Astrocyte (in vitro differentiated cells and primary cell): Measurements from ENCODE around the gene CLIC1. TPM values are rescaled to one million over a fixed set of nuclear protein-coding genes. Genes with fewer than 3 reads are reported as not detected.

ENCODE experiments used
- DNase-seq: peaks from one replicate; pipeline ENCODE4 v3.0.0-alpha.2; 2010; ENCODE audit warnings: low read depth
- FAIRE-seq: peaks from 2 replicates; lab custom pipeline; 2011; peaks lifted over from hg19 to GRCh38; lab: Jason Lieb, UNC
- H2AFZ ChIP-seq: 2 replicates; pipeline ENCODE4 v1.6.0; 2012; ENCODE audit warnings: low read depth, low read length, inconsistent platforms
- H3K27ac ChIP-seq: 2 replicates; pipeline ENCODE4 v1.5.1; 2011; ENCODE audit warnings: low read depth, low read length, inconsistent platforms
- H3K27me3 ChIP-seq: 2 replicates; pipeline ENCODE4 v1.6.0; 2011; ENCODE audit warnings: low read length, inconsistent platforms; ENCODE audit not compliant: insufficient read depth
- H3K36me3 ChIP-seq: 2 replicates; pipeline ENCODE4 v1.5.1; 2011; ENCODE audit warnings: low read length, inconsistent platforms; ENCODE audit not compliant: insufficient read depth
- H3K4me1 ChIP-seq: 2 replicates; pipeline ENCODE4 v1.5.1; 2011; ENCODE audit warnings: low read length, inconsistent platforms; ENCODE audit not compliant: insufficient read depth
- H3K4me2 ChIP-seq: 2 replicates; pipeline ENCODE4 v1.6.0; 2012; ENCODE audit warnings: low read length, inconsistent platforms
- H3K4me3 ChIP-seq: 2 replicates; pipeline ENCODE4 v1.5.1; 2011; ENCODE audit warnings: low read depth, mild to moderate bottlenecking, low read length, inconsistent platforms; ENCODE audit not compliant: insufficient read depth
- H3K79me2 ChIP-seq: 2 replicates; pipeline ENCODE4 v1.6.0; 2012; ENCODE audit warnings: mild to moderate bottlenecking, low read length, inconsistent platforms; ENCODE audit not compliant: insufficient read depth
- H3K9ac ChIP-seq: 2 replicates; pipeline ENCODE4 v1.6.0; 2012; ENCODE audit warnings: mild to moderate bottlenecking, low read length, inconsistent platforms
- H3K9me3 ChIP-seq: 2 replicates; pipeline ENCODE4 v1.5.1; 2012; ENCODE audit warnings: low read depth, mild to moderate bottlenecking, low read length, inconsistent platforms; ENCODE audit not compliant: insufficient read depth
- H4K20me1 ChIP-seq: 2 replicates; pipeline ENCODE4 v1.6.0; 2012; ENCODE audit warnings: low read length, inconsistent platforms; ENCODE audit not compliant: insufficient read depth
- H3K27ac Mint-ChIP-seq: one replicate; pipeline ENCODE4 v1.8.0; 2021; ENCODE audit warnings: mild to moderate bottlenecking, mixed read lengths; ENCODE audit not compliant: unreplicated experiment
- H3K27me3 Mint-ChIP-seq: one replicate; pipeline ENCODE4 v1.8.0; 2021; ENCODE audit warnings: low read depth, mixed read lengths; ENCODE audit not compliant: unreplicated experiment
- H3K36me3 Mint-ChIP-seq: one replicate; pipeline ENCODE4 v1.8.0; 2021; ENCODE audit warnings: low read depth, mixed read lengths; ENCODE audit not compliant: unreplicated experiment
- H3K4me1 Mint-ChIP-seq: one replicate; pipeline ENCODE4 v1.8.0; 2021; ENCODE audit warnings: low read depth, mixed read lengths; ENCODE audit not compliant: unreplicated experiment
- H3K4me3 Mint-ChIP-seq: one replicate; pipeline ENCODE4 v1.8.0; 2021; ENCODE audit warnings: mild to moderate bottlenecking, moderate library complexity, mixed read lengths; ENCODE audit not compliant: unreplicated experiment
- H3K9me3 Mint-ChIP-seq: one replicate; pipeline ENCODE4 v1.8.0; 2021; ENCODE audit warnings: mild to moderate bottlenecking, mixed read lengths; ENCODE audit not compliant: unreplicated experiment
- EZH2 ChIP-seq: IDR thresholded peaks from 2 replicates; pipeline ENCODE4 v1.6.1; 2012; ENCODE audit warnings: mild to moderate bottlenecking, low read length, inconsistent platforms; ENCODE audit not compliant: insufficient read depth
- total RNA-seq: library from RNA; stranded (reverse); gene quantifications from 2 replicates; pipeline ENCODE4 v1.2.1, GENCODE V29; 2021
- TF ChIP-seq, protein P1 (sequence below): IDR thresholded peaks from 2 replicates; pipeline ENCODE4 v1.5.1; 2011; ENCODE audit warnings: low read depth, mild to moderate bottlenecking, inconsistent platforms, low read length, moderate library complexity; ENCODE audit not compliant: insufficient read depth

The CLIC1 gene
- total RNA-seq, 1 donor from 2014 or later, result 518 TPM

DNA sequence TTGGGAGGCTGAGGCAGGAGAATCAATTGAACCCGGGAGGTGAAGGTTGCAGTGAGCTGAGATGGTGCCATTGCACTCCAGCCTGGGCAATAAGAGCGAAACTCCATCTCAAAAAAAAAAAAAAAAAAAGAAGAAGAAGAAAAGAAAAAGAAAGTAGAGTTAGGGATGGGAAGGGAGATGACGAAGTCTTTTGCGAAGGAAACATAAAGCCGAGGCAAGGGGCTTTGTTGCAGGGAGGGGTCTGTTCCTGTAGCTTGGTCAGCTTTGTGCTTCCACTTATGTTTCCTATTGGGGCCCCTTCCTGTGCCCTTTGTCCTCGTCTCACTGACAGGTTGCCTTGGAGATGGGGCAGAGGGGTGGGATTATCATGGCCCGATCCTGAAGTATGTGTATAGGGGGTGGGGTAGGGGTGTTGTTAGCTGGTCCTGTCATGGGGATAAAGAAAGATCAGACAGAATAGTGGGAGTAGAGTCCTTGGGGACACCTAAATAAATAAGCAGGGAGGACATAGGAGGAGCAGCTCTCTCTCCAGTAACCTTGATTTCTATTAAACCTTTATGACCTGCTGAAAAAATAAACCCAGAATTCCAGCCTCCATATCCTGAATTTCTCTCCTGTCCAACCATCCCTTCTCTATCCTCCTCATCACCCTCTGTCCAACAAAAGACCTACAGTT is 1.1 kb upstream of the CLIC1 start:
- Mint-ChIP-seq H3K4me1 (peaks cover 37% of the 10 kb centered on the region), H3K27me3 (no peaks in the 10 kb centered on the region), H3K9me3 (no peaks in the 10 kb centered on the region), H3K27ac (peak overlapping the region; percentile 99), H3K4me3 (peak overlapping the region; percentile 99), H3K36me3 (peaks cover 16% of the 10 kb centered on the region)
- no peaks in the 10 kb centered on the region for H3K27me3 ChIP-seq
- H3K36me3 ChIP-seq, result peaks cover 15% of the 10 kb centered on the region
- FAIRE-seq, result no peak
- peak overlapping the region; percentile 50 for H3K9ac ChIP-seq
- H3K9me3 ChIP-seq, result no peaks in the 10 kb centered on the region
- no peak for TF ChIP-seq EZH2
- TF ChIP-seq, protein P1, sequence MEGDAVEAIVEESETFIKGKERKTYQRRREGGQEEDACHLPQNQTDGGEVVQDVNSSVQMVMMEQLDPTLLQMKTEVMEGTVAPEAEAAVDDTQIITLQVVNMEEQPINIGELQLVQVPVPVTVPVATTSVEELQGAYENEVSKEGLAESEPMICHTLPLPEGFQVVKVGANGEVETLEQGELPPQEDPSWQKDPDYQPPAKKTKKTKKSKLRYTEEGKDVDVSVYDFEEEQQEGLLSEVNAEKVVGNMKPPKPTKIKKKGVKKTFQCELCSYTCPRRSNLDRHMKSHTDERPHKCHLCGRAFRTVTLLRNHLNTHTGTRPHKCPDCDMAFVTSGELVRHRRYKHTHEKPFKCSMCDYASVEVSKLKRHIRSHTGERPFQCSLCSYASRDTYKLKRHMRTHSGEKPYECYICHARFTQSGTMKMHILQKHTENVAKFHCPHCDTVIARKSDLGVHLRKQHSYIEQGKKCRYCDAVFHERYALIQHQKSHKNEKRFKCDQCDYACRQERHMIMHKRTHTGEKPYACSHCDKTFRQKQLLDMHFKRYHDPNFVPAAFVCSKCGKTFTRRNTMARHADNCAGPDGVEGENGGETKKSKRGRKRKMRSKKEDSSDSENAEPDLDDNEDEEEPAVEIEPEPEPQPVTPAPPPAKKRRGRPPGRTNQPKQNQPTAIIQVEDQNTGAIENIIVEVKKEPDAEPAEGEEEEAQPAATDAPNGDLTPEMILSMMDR, result no peak
- peaks cover 28% of the 10 kb centered on the region for H4K20me1 ChIP-seq
- H3K4me2 ChIP-seq, result peak overlapping the region; percentile 93
- peak overlapping the region; percentile 18 for H3K4me3 ChIP-seq
- peaks cover 46% of the 10 kb centered on the region for H3K79me2 ChIP-seq
- peak overlapping the region; percentile 57 for H2AFZ ChIP-seq
- H3K27ac ChIP-seq, result peak overlapping the region; percentile 54
- no peak for DNase-seq
- peaks cover 42% of the 10 kb centered on the region for H3K4me1 ChIP-seq

DNA sequence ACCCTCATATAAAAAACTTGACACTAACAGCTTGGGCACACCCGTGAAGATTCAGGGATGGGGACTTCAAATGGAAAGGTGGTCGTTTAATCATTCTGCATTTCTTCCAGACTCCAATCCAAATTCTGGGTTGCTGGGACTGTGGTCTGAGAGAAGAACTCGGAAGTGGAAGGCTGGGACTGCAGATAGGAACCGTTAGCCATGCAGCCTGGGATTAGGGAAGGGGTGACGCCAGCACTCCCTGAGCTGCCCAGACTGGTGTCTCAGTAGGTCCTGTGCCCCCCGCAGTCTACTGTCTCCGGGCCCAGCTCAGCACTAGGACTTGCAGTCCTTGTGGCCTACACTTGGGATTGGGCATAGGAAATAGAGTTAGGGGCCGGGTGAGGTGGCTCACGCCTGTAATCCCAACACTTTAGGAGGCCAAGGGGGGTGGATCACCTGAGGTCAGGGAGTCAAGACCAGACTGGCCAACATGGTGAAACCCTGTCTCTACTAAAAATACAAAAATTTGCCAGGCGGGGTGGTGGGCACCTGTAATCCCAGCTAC is 511 bp upstream of the CLIC1 start:
- H3K27ac Mint-ChIP-seq, result peak overlapping the region; percentile 99
- peak overlapping the region; percentile 99 for H3K4me3 Mint-ChIP-seq
- Histone ChIP-seq H3K4me1 (peaks cover 42% of the 10 kb centered on the region), H3K27ac (peak overlapping the region; percentile 81), H3K9ac (peak overlapping the region; percentile 90), H2AFZ (peak overlapping the region; percentile 49), H3K9me3 (no peaks in the 10 kb centered on the region), H3K4me3 (peak overlapping the region; percentile 88), H3K4me2 (peak overlapping the region; percentile 93), H3K79me2 (peaks cover 51% of the 10 kb centered on the region), H3K27me3 (no peaks in the 10 kb centered on the region), H3K36me3 (peaks cover 21% of the 10 kb centered on the region), H4K20me1 (peaks cover 34% of the 10 kb centered on the region)
- no peaks in the 10 kb centered on the region for H3K27me3 Mint-ChIP-seq
- no peak for TF ChIP-seq EZH2
- TF ChIP-seq, protein P1, result no peak
- peaks cover 41% of the 10 kb centered on the region for H3K4me1 Mint-ChIP-seq
- H3K36me3 Mint-ChIP-seq, result peaks cover 18% of the 10 kb centered on the region
- DNase-seq (no peak), FAIRE-seq (no peak)
- H3K9me3 Mint-ChIP-seq, result no peaks in the 10 kb centered on the region
